ENCODE results near the gene ADGRG4.

DNA sequence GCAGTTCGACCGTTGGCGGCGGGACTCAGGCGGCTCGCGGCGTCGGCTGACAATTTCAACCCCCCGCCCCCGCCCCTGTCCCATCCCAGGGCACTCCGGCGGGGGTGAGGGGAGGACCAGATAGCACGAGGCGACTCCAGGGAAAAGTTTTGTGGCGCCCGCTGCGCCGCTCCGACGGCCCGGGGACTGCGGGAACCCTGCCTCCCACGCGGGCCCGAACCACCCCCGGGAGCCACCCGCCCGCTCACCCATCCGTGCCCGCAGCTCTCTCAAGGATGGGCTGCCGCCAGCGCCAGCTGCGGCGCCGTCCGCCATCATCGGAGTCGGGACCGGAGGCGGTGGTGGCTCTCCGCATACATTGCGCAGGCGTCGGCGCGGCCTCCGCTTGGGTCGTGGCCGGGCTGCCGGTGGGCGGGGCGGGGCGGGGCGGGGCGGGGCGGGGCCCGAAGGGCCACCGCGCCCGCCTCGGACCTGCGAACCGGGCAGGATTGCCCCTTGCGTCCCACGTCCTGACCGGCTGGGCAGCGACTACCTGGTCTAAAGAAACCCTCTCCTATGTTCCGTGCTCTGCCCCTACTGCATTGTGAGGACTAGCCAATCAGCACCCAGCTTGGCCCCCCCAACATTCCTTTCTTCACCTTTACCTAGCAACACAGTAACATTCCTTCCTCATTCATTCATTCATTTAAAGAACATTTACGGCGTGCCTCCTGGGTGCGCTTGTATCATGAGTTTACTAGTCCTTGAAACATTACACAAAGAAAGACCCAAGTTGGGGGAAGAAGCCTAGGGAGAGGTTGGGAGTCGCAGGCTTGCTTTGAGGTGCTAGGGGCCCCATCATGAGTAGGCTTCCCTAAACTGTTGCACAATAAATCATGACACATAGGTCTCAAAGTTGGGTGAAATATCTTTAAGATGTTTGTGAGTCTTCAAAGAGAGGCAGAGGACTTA is 49.4 kb upstream of the ADGRG4 start, which contains the start of gene MAP7D3:
- TF ChIP-seq, protein P1, sequence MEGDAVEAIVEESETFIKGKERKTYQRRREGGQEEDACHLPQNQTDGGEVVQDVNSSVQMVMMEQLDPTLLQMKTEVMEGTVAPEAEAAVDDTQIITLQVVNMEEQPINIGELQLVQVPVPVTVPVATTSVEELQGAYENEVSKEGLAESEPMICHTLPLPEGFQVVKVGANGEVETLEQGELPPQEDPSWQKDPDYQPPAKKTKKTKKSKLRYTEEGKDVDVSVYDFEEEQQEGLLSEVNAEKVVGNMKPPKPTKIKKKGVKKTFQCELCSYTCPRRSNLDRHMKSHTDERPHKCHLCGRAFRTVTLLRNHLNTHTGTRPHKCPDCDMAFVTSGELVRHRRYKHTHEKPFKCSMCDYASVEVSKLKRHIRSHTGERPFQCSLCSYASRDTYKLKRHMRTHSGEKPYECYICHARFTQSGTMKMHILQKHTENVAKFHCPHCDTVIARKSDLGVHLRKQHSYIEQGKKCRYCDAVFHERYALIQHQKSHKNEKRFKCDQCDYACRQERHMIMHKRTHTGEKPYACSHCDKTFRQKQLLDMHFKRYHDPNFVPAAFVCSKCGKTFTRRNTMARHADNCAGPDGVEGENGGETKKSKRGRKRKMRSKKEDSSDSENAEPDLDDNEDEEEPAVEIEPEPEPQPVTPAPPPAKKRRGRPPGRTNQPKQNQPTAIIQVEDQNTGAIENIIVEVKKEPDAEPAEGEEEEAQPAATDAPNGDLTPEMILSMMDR (conservative IDR thresholded peaks at IDR 0.05; ENCODE audit: low read depth, low read length), result no peak
- TF ChIP-seq EZH2 (IDR thresholded peaks at IDR 0.05; ENCODE audit: low read length, unreplicated experiment), result no peak

All from PC-3 (cell line).